OCI-M2 (cell line): Measurements from ENCODE around the gene AURKAIP1.

Experiments used
- DNase-seq: peaks from one replicate; lab custom pipeline; 2025; ENCODE audit not compliant: unreplicated experiment; lab: John Stamatoyannopoulos, UW

The AURKAIP1 gene

GRCh38 chr1:1348420-1349255, 26.4 kb downstream of the AURKAIP1 start:
- no peak for DNase-seq

DNA sequence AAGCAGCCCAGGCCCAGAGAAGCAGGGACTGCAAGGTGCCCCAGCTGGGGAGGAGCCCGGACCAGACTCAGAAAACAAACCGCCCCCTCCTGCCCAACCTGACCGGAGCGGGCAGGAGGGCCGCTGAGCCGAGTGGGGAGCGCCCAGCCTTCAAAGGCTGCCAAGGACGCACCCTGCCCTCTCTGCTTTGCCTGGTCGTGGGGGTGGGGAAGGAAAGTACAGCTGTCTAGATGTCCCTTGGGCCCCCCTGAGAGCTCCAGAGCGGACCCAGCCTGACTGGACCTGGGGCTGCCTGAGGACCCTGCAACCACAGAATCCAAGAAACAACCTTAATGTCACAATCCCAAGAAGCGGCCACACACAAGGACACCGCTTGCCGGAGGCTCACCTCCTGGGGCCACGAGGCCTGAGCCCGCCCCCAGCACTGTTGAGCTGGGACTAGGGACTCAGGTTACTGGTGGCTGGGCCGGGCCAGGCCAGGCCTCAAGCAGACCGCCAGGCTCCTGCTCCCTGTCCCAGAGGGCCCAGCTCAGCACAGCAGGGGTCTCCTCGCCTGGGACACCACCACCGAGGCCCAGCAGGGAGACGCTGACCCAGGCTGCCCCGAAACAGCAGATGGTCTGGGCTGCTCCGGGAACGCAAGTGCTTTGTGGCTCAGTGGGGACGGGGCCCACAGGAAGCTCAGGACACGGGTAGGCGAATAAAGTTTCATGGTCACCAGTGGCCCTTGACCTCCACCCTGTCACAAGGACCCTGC, 27.2 kb downstream of the AURKAIP1 start:
- DNase-seq: no peak

GRCh38 chr1:1347026-1347595, 27.9 kb downstream of the AURKAIP1 start:
- no peak for DNase-seq

- DNase-seq: no peak
Observed at GRCh38 chr1:1346501-1346890, 28.5 kb downstream of the AURKAIP1 start.

GRCh38 chr1:1345860-1346500, 29.0 kb downstream of the AURKAIP1 start:
- DNase-seq: no peak

DNA sequence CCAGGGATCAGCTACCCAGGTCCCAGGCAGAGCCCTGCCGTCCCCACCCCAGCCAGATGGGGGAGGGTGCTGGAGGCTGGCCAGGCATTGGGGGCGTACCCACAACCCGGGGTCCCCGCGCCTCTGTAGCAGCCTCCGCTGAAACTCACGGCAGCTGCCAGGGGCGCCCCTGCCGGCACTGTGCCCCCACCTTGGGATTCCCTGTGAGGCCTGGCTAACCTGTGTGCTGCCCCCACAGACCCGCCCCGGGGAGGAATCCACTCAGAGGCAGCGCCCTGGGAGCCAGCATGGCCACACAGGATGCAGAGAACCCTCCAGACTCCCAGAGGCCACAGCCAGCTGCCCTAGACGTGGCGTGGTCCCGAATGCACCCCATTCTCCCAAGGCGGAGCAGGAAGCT, 29.6 kb downstream of the AURKAIP1 start:
- no peak for DNase-seq

- no peak for DNase-seq
Observed at GRCh38 chr1:1344655-1345361, 30.2 kb downstream of the AURKAIP1 start.

GRCh38 chr1:1343811-1344421, 31.1 kb downstream of the AURKAIP1 start:
- no peak for DNase-seq

DNA sequence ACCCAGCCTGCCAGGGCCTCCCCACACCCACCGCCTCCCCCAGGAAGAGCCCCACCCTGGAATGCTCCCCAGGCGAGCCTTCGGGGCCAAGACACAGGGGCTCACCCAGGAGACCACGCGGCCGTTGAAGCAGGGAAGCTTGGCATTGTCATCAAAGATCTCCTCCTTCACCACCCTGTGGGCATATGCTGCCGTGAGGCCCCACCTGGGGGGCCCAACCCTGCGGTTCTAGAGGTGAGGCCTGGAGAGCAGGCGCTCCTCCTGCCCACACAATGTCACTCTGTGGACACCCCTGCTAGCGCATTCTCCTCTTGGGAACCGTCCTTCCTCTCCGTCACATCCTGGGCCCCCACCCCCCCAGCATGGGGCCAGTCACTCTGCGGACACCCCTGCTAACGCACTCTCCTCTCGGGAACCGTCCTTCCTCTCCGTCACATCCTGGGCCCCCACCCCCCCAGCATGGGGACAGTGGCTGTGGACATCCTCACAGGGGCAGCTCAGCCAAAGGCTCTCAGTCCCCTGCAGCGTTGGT, 32.4 kb downstream of the AURKAIP1 start:
- DNase-seq: no peak

GRCh38 chr1:1342061-1342562, 32.9 kb downstream of the AURKAIP1 start:
- no peak for DNase-seq

- DNase-seq: no peak
Observed at GRCh38 chr1:1341549-1342021, 33.4 kb downstream of the AURKAIP1 start.

DNA sequence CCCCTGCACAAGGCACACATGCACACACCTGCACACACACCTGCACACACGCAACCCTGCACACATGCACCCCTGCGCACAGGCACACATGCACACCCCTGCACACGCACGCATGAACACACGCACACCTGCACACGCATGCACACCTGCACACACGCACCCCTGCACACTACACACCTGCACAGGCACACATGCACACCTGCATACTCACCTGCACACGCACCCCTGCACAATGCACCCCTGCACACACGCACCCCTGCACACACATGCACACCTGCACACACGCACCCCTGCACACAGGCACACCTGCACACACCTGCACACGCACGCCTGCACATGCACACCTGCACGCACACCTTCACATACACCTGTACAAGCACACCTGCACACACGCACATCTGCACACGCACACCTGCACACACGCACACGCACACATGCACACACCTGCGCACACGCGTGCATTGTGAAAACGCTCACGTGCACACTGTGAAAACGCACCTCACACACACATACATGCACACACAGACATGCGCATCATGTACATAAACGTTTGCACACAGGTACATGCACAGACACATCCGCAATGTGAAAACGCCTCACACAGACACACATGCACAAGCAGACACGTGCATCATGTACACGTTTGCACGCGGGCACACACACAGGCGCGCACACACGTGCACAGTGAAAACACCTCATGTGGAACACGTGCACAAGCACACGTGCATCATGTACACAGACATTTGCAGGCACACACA, 34.0 kb downstream of the AURKAIP1 start:
- no peak for DNase-seq

DNA sequence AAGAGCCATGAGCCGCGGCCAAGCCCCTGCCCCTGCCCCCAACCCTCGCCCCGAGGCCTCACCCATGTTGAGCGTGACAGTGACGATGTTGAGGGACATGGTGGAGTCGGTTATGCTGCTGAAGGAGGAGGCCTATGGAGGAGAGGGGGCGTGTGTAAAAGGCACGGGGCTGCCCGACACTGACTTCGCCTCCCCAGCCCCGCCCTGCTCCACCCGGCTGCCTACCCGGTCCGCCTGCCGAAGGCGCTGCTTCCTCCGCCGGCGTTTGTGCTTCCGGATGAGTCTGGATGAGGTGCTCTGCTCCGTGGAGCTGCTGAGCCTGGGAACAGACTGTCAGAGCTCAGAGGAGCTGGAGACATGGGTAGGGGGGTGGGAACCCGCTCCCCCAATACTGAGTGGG, 34.8 kb downstream of the AURKAIP1 start:
- no peak for DNase-seq

GRCh38 chr1:1338278-1338677, 36.7 kb downstream of the AURKAIP1 start:
- DNase-seq: no peak

DNA sequence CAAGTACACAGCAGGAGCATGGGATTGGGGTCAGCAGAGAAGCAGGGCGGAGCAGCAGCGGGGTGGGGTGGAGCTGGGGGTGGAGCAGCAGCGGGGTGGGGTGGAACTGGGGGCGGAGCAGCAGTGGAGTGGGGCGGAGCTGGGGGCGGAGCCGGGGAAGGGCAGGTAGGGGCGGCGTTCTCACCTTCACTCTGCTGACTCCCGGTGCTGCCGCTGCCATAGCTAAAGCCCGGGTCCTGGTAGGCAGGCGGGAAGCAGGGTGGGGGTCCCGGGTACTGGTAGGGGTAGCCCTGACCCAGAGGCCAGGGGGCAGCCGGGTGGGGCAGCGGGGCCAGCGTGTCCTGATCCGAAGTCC, 37.2 kb downstream of the AURKAIP1 start:
- DNase-seq: no peak

DNA sequence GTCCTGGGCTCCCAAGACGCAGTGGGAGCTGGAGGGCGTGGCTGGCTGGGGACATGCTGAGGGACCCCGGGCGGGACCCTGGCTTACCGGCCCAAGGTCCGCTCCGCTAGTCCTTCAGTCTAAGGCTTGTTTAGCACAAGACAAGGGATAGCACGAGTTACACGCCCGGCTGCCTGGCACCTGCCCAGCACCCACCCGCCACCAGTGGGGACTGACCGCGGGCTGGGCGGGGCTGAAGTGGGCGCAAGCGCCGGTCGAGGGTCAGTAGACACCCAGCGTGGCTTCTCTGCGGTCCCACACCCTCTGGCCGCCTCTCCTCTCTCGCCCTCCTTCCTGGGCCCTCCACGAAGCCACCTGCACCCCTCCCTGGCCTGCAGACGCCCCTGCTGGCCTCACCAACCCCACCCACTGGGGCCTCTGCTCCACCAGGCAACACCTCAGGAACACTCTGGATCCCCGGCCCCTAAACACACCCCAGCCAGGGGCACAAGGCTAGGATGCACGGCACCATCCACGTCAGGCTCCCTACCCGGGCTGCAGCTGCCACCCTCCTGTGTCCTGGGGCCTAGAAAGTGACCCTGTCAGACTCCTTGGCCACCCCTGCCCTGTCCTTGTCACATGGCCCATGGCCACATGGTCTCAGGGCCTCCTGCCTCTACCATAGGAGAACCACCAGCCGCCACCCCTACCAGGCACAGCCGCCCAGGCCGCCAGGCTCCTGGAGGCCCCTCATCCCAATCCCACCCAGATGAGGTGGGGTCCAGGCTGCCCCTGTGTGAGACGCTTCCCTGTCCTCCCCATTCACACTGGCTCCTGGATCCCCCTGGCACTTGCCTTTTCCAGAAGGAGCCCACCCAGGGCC, 37.8 kb downstream of the AURKAIP1 start:
- no peak for DNase-seq

GRCh38 chr1:1336446-1336845, 38.6 kb downstream of the AURKAIP1 start:
- no peak for DNase-seq

- no peak for DNase-seq
Observed at GRCh38 chr1:1335792-1336248, 39.2 kb downstream of the AURKAIP1 start.
